Lower leg skin (tissue), 4 donors: ENCODE measurements around the gene MED9. TPM values are rescaled to one million over a fixed set of nuclear protein-coding genes. Genes with fewer than 3 reads are reported as not detected.

Experiments used
- DNase-seq, 2 donors: peaks; one replicate each; pipeline ENCODE4 v3.0.0-alpha.2; 2019; ENCODE audit warnings: low spot score in 2 of 2
- H3K4me3 ChIP-seq: fragments of 200-600 bp; sonication (generic); 2 replicates; pipeline ENCODE4 v1.5.1; 2017; ENCODE audit warnings: mild to moderate bottlenecking, low read depth; ENCODE audit not compliant: poor library complexity, severe bottlenecking
- CTCF ChIP-seq, 3 donors: fragments of 450-650 bp; IDR thresholded peaks; one replicate each; pipeline ENCODE4 v1.5.1; 2016; ENCODE audit warnings: antibody characterized with exemption in 3 of 3, mild to moderate bottlenecking in 3 of 3, moderate library complexity in 2 of 3
- POLR2A ChIP-seq, 2 donors: fragments of 450-650 bp; IDR thresholded peaks; one replicate each; pipeline ENCODE4 v1.6.1; 2016 to 2017; ENCODE audit warnings: antibody characterized with exemption in 2 of 2, mild to moderate bottlenecking in 1 of 2, moderate library complexity in 1 of 2
- WGBS, 2 donors: methylation state at CpG; one replicate each; pipeline ENCODE4 v1.1.5; 2018; 5-methylcytosine and 5-hydroxymethylcytosine counted together
- intact Hi-C: fragments of 100-400 bp; cut with DNase I; formaldehyde crosslinking; loops from one replicate; pipeline ENCODE4 v1.15.0; 2023; ENCODE audit warnings: low total_unique reads
- total RNA-seq, 4 donors: library from RNA; depleted of rRNA; stranded (reverse); fragments of >200 nt; gene quantifications; one replicate each; pipeline ENCODE4 v1.1.0, GENCODE V29; 2016

The MED9 gene
- total RNA-seq, 4 donors from 2014 or later, result 14.8 to 29.3 (median 24.2) TPM

- WGBS, 2 donors, result 69 to 80% methylated on average over 12 to 17 of the region's 17 CpGs
- intact Hi-C loops, result loop anchor here (10.0 kb wide), 2 partner anchors 118 to 152 kb away; no protein-coding TSS in a partner anchor
- no peak for DNase-seq
- no peak overlapping the region for H3K4me3 ChIP-seq
- TF ChIP-seq CTCF (IDR thresholded peaks at IDR 0.05) (no peak), POLR2A (IDR thresholded peaks at IDR 0.05) (no peak)
These were observed 30.2 kb downstream of the MED9 start for GRCh38 chr17:17506893-17507464.

GRCh38 chr17:17507465-17508011 is 30.7 kb downstream of the MED9 start:
- intact Hi-C loops, result loop anchor here (10.0 kb wide), 2 partner anchors 117 to 153 kb away; no protein-coding TSS in a partner anchor
- no peak overlapping the region for H3K4me3 ChIP-seq
- WGBS, 2 donors, result 81 to 97% methylated on average over 11 to 15 of the region's 16 CpGs
- DNase-seq, result no peak
- TF ChIP-seq POLR2A (IDR thresholded peaks at IDR 0.05), result no peak
- no peak for TF ChIP-seq CTCF (IDR thresholded peaks at IDR 0.05)

- DNase-seq, result no peak
- TF ChIP-seq CTCF (IDR thresholded peaks at IDR 0.05) (no peak), POLR2A (IDR thresholded peaks at IDR 0.05) (no peak)
- intact Hi-C loops, result loop anchor here (10.0 kb wide), 2 partner anchors 117 to 153 kb away; no protein-coding TSS in a partner anchor
- 88 to 92% methylated on average over 11 of the region's 11 CpGs for WGBS, 2 donors
- no peak overlapping the region for H3K4me3 ChIP-seq
These were observed 31.3 kb downstream of the MED9 start for GRCh38 chr17:17508019-17508535.

GRCh38 chr17:17508646-17509591 is 32.1 kb downstream of the MED9 start:
- no peak for TF ChIP-seq CTCF (IDR thresholded peaks at IDR 0.05)
- no peak for TF ChIP-seq POLR2A (IDR thresholded peaks at IDR 0.05)
- no peak overlapping the region for H3K4me3 ChIP-seq
- no peak for DNase-seq
- WGBS, 2 donors, result 90 to 93% methylated on average over 30 to 31 of the region's 33 CpGs
- intact Hi-C loops, result loop anchor here (10.0 kb wide), 2 partner anchors 116 to 154 kb away; no protein-coding TSS in a partner anchor

GRCh38 chr17:17509601-17510425 is 33.0 kb downstream of the MED9 start:
- intact Hi-C loops, result loop anchor here (10.0 kb wide), 3 partner anchors 55 to 155 kb away; no protein-coding TSS in a partner anchor
- 90 to 91% methylated on average over 21 of the region's 21 CpGs for WGBS, 2 donors
- no peak overlapping the region for H3K4me3 ChIP-seq
- DNase-seq, result no peak
- TF ChIP-seq CTCF (IDR thresholded peaks at IDR 0.05) (no peak), POLR2A (IDR thresholded peaks at IDR 0.05) (no peak)
